HG02970 (cell line): Measurements from ENCODE around the gene XYLB.

Source experiments
- ATAC-seq: cut with Tn5 transposase; IDR thresholded peaks from one replicate; pipeline ENCODE4 v1.9.1; 2021; ENCODE audit warnings: mild to moderate bottlenecking, moderate library complexity, moderate number of reproducible peaks; ENCODE audit not compliant: unreplicated experiment, low FRiP score

The XYLB gene

DNA sequence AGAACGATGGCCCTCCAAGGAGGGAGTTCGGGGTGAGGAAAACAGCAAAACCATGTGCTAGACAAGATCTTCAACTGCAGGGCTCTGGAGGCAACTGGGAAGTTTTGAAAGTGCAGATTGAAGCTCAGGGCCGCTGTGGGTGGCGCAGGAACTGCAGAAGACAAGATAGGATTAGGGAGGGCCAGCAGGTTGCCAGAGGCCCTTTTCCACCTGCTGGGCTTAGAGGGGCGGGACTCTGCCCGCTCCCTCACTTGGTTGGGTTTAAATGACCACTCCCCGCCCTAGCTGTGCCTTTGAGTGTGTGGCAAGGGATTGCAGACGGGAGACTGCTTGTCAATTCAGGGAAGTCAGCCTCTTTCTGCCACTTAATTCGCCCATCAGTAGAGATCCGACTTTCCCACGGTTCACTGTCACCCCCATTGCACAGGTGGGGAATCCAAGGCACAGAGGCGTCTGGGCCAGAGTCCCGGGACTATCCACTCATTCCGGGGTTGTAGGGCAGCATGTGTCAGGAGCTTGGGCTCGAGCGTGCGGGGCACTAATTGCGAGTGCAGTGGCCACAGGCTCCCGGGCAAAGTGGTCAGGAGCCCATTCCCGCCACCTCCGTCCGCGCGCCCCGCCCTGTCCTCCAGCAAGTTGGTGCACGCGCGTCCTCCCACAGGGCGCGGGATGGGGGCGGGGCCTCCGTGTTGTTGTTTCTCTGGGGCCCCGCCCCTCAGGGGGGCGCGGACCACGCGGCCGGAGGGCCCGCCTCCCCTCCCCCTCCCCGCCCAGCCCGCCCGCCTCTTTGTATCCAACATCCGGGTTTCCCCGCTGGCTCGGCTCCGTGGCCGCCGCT is 106.7 kb downstream of the XYLB start, which contains the start of gene ACVR2B:
Gene ACVR2B, plus strand, starts transcription at position 816 of the 838 bp plus-strand sequence. CDS start 433 bp downstream, outside the sequence.
- ATAC-seq, result peak; percentile 51

DNA sequence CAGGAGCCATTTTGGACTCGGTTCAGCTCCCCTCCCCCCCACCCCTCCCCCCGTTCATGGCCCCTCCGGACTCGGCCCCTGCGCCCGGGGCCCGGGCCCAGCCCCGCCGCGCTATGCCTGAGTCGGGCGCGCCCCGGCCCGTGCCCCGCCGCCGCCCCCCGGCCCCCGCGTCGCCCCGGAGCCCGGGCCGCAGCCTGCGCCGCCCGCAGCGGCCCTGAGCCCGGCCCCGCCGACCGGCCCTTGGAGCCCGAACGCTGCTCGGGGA is 107.3 kb downstream of the XYLB start:
- ATAC-seq, result no peak

DNA sequence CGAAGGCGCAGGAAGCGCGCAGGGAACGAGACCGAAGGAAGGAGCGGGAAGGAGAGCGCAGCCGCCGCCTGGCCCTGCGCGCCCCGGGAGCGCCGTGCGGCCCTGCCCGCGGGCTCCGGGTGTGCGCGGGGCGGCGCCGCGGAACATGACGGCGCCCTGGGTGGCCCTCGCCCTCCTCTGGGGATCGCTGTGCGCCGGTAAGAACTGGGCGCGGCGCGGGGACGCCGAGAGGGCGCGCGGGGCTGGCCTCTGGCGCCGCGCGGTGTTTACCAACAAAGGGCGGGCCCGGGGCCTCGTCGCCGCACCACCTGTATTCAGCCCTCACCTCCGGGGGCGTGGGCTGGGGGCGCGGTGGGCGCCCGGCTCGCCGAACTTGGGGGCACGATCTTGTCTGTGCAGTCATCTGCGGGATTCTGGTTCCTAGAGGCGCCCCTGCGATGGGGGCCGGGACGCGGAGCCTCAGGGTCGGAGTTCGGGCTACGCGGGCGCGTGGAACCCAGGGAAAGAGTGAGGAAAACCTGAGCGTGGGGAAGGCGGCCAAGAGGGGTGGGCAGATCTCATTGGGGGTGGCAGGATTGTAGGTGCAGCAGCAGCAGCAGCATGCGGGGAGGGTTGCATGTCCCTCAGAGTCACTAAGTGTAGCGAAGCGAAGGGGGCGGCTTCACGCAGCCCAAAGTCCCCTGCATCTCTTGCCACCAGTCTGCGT is 107.7 kb downstream of the XYLB start:
- ATAC-seq, result peak; percentile 31

DNA sequence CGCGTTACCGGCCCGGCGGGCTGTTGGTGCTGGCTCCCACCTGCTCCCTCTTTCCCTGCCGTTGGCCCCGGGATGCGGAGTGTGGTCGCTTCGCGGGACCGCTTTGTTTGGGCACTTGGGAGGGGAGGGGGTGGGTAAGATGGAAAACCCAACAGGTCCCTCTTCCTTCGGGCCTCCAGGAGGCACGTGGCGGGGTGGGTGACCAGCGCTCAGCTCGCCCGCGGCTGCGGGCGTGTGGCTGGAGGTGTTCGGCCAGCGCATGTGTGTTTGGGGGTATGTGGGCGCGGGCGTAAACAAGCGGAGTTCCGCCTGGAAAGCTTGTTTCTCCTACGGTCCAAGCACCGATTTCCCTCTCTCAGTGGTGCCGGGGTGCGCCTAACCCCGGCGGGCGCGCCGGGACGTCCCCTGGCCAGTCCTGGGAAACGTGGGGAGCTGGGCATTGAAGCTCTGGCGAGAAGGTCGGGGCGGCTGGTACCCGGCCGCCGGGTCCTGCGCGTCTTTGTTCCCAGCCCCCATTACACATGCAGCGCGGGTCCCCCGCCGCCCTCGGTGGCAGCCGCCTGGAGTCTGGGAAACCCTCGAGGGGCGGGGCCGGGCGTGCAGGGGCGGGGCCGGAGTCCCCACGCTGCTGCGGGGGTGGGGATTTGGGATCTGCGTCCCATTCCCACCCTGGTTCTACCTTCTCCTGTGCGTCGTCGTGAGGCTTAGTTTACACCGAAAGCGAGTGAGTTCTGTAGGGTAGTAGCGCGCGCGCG is 108.5 kb downstream of the XYLB start:
- no peak for ATAC-seq

DNA sequence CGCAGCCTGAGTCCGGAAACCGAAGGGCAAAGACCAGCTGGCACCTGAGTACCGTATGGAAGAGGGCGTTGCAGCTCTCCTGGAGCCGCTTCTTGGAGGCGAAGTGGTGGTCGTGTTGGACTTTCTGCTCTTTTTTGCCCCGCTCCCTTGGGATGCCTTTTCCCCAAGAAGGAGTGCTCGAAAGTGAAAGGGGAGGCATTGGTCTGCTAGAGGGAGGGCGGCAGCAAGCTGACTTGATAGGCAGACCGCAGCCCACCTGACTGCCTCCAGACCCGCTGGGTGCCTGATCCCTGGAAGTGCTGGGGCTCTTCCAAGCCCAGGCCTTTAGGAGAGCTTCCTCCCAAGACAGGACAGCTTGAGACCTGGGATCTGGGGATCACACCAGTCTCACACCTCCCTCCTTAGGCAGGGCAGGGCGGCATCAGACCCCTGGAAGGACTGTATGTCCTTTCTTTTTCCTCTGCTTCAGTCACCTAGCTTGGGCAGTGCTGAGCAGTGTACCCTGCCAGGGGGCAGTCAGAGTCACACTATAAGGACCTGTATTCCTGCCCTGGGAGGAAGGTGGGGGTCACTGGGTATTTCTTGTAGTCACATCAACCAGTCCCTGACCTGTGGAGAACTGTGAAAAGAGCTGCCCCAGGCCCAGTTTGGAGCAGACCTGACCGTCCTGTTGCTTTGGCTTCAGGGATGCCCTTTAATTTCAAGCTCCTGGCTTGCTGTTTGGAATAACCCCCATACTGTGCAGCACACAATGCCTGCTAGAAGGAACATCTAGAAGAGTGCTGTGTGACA is 109.2 kb downstream of the XYLB start:
- ATAC-seq, result no peak

DNA sequence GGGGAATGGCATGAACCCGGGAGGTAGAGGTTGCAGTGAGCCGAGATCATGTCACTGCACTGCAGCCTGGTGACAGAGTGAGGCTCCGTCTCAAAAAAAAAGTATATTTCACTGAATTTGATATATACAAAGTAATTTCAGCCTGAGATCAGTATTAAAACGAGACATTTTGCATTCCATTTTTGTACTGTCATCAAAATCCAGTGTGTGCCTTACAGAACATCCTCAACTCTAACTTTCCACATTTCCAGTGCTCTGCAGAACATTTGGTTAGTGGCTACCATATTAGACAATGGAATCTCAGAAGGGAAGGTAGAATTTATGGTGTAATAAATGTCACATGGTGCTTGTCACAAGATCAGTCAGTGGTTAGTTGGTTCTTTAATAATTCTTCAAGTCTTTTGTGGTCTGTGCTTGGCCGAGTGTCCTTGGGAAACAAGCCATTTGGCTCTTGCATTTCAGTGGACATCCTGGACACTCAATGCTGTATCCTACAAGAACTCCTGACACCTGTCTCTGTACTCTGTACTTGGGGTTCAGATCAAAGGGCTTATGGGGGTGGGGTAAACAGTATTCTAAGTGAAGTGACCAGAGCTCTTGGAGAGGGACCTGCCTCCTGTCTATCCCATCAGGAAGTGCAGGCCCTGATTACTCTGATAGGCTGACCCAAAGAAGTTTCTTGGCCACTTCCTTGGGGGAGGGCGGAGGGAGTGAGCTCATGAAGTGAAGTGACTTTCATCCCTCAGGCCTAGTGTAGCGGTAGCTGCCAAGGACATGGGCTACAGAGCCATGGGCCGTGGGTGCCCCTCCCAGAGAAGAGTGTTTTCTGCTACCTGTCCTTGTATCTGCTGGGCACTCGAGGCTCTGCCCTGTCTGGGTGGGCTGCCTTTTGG is 110.8 kb downstream of the XYLB start:
- no peak for ATAC-seq

DNA sequence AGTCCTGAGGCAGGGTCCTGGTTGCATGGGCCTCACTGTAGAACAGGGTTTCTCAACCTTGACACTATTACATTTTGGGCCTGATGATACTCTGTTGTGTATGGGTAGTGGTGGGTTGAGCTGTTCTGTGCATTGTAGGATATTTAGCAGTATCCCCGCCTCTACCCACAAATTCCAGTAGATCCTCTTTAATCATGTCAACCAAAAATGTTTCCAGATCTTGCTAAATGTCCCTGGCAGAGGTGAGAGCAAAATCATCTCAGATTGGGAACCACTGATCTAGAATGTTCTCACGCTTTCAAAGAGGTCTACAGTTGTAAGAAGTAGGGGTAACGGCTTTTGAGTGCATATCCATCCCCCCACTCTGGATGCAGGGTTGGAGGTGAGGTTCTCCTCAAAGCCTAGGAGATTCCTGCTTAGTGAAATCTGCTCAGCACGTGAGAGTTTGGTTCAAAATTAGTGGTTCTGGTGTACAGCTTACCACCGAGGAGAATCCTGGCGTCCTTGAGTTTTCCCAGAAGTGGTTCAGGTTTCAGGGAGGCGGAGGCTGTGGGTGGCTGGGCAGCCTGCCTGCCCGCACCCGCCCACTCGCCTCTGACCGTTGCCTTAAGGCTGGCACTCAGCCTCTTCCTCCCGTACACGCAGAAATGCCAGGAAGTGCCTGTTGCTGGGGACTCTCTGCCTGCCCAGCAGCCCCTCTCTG is 112.4 kb downstream of the XYLB start:
- ATAC-seq, result no peak

DNA sequence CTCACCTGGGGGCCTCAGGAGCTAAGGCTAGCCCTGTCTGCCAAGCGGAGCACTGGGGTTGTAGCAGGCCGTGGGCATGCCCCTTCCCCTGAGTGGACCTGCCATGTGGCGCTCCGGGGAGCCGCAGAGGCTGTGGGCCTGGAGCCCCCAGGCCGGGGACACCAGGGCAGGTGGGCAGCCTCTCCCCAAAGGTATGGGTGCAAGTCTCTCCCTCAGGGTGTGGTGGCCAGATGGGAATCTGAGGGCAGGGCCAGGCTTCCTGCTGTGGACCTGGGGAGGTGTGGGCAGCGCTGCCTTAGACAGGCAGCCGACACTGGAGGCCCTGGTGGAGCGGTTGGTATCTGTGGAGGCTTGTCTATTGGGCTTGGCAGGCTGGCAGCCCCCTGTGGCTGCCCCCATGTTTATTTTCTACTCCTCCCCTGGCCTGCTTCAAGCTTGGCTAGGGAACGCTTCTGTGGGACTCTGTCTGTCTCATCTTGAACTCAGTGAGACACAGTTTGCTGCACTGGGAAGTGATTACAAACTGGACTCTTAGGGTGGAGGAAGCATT is 113.0 kb downstream of the XYLB start:
- ATAC-seq, result no peak

DNA sequence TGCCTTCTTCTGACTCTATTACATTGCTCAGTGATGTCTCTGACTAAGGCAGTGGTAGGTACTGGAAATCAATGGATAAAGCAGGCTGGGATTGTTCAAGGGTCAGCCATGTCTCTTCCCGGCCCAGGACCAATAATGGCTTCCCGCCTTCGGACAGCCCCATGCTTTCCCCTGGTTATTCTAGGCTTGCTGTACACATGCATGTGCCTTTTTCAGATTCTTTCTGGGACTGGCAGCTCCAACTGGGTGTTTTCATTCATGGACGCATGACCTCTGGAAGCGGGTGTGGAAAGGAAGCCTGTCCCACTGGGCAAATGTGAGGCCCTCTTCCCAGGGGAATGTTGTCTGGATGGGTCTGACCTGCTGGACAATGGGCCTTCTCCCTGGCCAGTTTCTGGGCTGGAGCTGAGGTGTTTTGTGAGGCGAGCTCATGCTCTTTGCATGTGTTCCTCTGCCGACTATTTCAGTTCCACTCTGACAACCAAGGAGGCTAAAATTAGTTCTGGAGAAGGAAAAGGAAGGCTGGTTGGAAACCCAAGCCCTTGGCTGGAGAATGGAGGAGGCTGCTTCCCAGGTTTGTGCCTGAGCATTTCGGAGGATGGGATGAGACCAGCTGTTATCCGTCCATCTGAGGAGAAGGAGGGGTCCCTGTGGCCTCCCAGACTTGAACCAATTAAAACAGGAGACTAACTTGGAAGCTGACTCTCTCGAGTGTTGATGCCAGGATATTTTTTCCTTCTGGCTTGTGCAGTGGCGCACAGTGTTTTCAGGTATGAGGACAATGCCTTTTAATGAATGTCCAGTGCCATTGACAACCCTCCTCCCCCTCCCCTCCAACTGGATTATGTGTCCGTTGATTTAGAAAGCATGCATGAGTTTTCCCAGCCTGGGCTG is 114.0 kb downstream of the XYLB start:
- no peak for ATAC-seq
